GM03348 (cell line): ENCODE data around the gene MIA.
"Not testable (repeated sequence)": the region's sequence is repeated elsewhere in the genome, so short reads cannot be mapped to it uniquely, and the experiment has no call there.

Source experiments
- DNase-seq: peaks from one replicate; pipeline ENCODE4 v3.0.0; 2012; ENCODE audit warnings: low spot score

MIA gene

DNA sequence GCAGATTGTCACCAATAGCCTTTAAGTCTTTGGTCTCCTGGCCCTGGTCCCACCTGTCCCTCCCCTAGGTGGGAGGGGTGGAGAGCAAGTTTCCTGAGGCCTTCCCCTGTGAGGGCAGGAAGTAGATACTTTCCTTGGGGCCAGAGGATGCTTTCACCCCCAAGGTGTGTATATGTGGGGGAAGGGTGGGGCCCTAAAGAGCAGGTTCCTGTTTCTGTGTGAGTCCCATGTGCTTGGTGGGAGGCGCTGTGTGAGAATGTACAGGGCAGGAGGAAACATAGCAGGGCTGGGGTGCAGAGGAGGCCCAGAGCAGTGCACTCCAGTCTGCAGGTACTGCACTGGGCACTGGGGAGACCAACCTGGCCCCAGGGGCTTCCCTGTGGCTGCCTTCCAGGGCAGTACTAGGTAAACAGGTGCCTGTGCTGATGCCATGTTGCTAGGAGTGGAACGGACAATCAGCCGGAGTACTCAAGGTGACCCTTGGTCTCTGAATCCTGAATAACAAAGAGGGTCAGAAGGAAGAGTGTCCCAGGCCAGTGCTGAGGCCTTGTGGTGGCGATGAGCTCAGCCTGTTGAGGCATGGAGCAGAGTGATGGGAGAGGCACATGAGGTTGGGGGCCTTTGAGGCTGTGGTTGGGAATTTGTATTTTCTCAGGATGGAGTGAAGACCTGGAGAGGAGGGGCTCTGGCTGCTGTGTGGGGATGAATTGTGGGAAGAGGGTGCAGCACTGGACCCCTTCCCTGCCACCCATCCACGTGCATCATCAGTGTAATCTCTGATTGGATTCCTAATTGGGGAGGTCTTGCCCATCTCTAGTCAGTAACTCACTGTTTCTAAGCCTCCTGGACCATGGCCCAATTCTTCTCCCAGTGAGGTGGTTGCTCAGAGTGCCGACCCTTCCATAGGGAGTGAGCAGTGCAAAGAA is 28.8 kb downstream of the MIA start:
- no peak for DNase-seq

DNA sequence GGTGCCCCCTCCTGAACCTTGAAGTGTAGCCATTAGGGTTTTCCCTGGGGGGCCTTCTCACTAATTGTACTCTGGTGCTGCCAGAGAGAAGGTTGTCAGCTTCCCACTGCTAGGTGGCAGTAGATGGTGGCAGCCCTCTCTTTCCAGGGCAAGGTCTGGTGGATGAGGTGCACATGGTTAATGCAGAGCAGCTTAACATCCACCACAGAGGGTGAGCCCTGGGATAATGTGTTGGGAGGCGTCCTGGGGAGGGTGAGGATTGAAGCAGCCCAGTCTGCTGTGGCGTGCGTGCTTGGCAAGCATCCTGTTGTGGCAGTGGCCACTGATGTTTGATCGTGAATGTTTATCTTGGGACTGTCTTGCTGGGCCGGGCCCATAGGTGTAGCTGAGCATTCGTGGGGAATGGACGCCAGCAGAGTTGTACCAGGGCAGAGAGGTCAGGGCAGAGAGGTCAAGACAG is 29.5 kb downstream of the MIA start:
- DNase-seq, result no peak

DNA sequence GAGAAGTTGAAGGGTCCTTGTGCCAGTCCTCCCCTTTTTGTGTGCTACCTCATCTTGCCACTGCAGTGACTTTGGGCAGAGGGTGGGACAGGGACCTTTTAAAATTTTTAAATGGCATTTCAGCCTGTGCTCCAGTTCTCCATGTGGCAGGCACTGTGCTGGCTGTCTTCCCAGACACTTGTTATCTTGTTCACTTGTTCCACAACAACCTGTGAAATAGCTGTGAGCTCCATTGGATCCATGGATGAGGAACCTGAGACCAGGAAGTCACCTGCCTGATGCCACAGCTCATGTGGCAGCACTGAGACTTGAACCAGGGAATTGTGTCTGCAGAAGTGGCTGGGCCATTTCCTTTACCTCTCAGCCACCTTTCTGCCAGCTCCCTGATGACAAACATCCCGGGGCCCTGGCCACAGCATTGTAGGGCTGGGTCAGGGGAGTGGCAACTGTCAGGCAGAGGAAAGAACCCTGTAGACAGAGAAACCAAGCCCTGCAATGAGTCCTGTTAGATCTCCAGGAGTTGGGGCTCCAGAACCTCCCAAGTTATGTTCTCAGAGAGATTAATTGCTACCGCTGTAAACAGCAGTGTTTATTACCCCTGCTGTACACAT is 30.0 kb downstream of the MIA start:
- no peak for DNase-seq

DNA sequence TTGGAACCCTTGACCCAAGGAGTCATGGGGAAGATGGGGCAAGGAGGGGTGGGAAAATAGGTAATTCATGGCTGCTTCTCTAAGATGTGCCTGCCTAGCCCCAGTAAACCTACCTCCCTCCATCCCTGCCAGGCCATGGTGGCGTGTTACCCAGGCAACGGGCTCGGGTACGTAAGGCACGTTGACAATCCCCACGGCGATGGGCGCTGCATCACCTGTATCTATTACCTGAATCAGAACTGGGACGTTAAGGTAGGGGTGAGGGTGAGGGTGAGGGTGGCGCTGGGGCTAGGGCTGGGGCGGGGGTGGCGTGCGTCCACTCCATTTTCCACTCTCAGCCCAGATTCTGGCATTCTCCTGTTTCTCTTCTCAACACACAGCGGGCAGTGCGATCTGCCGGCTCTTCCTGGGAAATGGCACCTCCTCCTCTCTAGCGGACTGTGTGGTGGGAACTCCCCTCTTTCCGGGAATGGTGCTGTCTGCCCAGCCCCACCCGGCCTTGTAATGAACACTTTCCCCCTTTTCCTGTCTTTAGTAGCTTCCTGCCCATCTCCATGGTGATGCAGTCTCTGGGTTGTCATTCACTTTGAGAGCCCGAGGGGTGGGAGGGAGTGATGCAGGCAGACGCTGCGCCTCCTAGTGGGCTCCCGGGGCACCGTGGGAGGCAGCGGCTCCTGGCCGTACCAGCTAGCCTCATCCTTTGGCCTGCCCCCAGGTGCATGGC is 31.3 kb downstream of the MIA start:
- DNase-seq, result peak; percentile 93

DNA sequence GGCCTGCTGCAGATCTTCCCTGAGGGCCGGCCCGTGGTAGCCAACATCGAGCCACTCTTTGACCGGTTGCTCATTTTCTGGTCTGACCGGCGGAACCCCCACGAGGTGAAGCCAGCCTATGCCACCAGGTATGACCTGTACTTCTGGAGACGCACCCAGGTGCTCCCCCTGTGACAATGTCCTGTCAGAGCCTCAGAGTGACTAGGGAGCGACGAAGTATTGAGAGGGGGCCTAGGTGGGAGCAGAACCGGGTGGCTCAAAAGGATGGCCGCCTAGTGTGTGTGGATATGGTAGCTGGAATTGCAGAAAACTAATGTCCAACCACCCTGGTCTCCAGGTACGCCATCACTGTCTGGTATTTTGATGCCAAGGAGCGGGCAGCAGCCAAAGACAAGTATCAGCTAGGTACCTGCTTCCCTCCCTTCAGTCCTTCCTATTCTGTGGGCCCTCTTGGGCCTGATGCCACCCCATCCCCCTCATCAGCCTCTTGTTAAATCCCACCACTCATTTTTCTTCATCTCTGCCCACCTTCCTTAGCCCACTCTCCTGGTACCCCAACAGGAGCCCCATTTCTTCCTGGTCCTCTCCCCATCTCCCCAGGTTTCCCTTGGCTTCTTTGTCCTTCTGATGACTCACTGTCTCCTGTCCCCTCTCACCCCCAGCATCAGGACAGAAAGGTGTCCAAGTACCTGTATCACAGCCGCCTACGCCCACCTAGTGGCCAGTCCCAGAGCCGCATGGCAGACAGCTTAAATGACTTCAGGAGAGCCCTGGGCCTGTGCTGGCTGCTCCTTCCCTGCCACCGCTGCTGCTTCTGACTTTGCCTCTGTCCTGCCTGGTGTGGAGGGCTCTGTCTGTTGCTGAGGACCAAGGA is 32.1 kb downstream of the MIA start:
- no peak for DNase-seq

DNA sequence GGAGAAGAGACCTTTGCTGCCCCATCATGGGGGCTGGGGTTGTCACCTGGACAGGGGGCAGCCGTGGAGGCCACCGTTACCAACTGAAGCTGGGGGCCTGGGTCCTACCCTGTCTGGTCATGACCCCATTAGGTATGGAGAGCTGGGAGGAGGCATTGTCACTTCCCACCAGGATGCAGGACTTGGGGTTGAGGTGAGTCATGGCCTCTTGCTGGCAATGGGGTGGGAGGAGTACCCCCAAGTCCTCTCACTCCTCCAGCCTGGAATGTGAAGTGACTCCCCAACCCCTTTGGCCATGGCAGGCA is 32.7 kb downstream of the MIA start:
- DNase-seq, result no peak

DNA sequence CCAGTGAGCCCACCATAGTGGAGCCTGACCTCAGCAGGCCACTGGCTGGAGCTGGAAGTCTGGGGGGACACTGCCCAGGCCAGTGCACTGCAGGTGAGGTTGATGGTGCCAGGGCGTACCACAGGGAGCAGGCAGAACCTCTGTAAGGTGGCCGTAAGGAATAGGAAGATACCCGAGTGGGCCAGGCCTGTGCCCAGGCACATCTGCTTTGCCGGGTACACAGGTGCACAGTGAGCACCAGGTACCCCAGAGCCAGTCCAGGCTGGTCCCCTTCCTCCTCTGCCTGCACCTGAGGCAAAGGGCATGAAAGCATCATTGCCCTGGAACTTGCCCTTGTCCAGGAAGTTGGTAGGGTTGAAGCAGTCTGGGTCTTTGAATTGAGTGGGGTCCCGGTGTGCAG is 33.2 kb downstream of the MIA start:
- DNase-seq, result no peak

DNA sequence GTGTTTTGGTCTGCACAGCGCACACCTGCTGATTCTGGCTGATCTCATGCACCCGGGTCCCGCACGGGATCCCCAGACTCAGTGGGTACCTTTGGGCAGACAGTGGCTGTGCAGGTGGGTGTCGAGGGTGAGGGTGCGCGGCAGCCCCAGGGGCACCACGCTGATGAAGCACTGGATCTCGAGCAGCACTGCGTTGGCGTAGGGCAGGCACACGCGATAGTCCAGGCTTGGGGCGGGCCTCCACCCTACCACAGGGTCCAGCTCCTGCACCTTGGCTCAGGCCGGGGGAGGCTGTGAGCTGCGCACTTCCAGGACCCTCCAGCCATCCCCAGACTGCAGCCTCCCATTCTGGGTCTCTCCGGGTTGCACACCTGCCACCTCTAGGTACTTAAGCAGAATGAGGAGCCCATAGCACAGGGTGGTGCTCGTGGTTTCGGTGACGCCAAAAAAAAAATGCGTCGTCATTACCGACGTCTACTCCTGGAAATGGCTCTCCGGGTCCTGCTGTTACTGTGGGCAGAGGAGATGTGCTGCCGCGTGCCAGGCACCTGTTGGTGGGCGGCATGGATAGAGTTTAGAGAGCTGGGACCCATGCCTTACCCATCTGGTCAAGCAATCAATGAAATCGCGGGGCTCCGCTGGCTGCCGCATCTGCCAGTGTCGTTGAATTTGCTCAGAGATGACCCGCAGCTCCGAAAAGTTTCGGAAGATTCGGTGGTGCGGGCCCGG is 34.2 kb downstream of the MIA start:
- DNase-seq, result no peak

DNA sequence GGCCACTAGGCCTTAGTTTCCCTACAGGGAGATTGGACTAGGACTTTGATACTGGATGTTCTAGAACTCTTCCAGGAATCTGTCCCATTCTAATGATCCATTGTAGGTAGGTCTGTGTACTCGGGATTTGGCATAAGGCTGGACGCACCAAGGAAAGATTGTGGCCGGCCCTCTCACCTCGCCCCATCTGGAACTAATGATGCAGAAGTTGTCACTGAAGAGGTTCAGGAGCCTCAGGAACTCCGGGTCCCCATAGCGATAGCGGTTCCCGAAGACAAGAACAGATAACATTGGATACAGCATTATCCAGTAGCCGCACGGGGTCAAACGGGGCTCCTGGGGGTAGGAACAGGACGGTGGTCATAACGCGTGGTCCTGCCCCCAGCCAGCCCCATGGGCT is 34.8 kb downstream of the MIA start:
- no peak for DNase-seq

DNA sequence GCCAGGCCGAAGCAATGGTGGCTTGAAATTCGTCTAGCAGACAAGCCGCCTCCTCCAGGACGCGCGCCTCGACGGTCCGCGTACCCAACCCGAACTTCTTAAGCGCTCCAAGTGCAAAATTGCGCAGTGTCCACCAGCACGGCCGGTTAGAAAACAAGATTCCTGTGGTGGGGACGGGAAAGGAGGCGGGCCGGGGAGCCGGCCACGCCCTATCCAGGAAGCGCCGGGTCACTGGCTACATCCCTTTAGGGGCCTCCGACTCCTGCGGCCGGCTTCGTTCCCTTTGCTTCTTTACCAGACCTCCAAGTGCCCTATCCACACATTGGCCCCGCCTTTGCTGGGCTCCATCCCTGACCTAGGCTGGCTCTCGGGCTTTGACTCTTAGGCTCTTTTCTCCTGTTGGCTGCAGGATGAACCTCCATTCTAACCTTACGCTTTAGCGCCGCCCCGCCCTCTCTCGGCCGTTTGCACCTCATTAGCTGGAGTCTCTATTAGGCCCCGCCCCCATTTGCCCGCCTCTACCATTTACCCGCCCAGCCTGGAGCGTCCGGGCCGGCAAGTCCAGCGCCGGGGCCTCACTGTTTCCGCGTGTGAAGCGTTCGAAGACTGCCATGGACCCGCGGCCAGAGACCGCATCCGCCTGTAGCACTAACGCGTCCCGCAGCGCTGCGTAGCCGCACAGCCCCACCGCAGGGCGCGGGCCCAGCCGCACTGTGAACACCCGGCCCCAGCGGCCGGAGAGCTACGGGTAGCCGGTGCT is 35.5 kb downstream of the MIA start:
- DNase-seq, result peak; percentile 64

DNA sequence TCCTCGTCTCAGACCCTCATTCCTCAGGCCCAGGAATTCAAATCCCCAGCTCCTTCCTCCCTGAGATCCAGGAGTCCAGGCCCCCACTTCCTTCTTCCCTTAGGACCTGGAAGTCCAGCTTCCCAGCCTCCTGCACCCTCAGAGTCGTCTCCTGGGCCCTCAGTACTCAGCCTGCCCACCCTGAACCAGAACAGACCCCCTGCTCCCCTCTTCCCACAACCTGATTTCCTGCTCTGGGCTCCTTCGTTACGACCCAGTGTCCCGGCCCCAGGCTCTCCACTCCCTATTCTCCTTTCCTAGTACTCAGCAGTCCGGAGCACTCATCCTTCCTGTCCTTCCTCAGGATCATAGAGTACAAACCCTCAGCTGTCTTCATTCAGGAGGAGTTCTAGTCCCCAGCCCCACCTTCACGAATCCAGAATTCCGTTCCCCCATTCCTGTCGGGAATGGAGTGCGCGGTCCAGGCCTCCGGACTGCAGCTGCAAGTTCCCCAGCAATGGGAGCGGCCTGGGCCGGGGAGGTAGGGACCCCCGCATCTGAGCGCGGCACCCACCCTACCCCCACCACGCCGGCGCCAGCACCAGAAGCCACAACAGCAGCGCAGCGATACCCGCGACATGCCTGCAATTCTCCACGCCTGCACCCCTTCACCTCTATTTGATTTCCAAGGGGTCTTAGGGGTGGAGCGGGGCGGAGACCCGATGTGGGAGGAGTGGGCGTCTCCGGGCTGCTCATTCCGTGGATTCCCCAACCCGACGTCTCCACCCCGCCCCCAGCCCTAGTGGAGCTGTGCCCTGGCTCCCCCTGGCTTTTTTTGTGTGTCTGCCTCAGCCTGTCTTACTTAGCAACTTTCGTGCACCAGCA is 36.4 kb downstream of the MIA start:
- no peak for DNase-seq

DNA sequence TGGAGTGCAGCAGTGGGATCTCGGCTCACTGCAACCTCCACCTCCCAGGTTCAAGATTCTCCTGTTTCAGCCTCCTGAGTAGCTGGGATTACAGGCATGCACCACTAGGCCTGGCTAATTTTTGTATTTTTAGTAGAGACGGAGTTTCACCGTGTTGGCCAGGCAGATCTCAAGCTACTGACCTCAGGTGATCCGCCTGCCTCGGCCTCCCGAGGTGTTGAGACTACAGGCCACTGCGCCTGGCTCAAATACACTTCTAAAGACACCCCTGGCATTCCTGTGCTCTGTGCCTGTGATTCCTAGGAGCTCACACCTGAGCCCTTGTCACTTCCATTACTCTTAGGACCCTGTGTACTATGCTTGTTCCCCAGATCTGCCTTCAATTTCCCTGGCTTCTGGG is 37.2 kb downstream of the MIA start:
- DNase-seq, result not testable (repeated sequence)

DNA sequence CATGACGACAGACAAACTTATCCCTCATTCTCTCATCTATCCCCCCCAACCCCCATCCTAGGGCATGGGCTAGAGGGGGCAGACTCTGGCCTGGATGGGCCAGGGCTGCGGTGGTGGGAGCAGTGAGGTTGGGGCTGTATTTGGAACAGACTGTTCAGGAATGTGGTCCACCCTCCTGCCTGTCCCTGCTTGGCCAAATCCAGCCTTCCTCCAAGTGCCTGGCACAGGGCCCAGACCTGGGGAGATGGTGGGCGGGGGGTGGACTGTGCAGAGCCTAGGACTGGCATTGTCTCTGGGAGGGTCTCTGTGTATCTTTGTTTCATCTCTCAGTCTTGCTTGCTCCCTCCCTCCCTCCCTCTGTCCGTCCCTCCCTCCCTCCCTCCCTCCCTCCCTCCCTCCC is 37.9 kb downstream of the MIA start:
- no peak for DNase-seq

DNA sequence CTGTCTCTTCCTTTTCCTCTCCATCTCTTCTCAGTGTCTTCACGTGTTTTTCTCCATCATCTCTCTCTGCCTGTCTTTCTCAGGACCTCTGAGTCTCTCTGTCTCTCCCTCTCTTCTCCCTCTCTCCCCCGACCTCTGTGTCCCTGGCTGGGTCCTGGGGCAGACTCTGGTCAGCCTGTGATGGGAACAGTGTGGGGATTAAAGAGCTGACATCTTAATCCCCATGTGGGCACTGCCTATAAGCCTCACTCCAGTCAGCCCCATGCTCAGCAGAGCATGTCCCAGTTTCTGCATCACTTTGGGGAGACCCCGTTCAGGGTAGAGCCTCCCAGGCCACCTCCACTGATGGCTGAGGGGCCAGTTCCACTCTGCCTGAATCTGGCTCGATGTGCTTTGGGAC is 39.9 kb downstream of the MIA start:
- DNase-seq, result no peak

DNA sequence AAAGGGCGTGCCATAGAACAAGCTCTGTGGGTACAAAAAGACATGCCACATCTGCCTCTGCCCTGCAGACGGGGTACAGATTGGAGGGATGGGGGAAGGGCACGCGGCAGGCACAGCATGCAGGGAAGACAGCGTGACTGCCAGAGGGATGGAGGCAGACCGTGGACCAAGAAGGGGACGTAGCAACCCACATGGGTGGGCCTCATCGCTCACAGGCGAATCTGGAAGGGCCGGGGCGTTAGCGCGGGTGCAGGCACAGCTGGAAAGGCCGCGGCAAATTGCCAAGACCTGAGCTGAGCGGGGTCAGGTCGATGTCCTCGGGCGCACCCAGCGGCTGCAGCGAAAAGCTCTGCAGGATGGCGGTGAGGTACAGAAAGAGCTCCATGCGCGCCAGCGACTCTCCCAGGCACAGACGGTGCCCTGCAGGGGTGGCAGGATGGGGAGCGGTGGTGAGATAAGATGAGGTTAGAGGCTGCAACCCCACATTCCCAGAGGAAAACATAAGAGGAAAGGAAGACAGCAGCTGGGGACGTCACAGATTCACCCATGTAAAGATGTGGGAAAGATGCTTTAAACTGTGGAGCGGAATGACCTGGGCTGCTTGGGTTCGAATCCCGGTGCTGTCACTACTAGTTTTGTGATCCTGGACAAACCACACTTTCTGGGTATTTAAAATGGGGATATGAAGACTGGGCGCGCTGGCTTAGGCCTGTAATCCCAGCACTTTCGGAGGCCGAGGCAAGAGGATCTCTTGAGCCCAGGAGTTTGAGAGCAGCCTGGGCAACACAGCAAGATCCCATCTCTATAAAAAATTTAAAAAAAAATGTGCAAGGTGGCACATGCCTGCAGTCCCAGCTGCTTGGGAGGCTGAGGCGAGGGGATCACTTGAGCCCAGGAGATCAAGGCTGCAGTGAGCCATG is 43.4 kb downstream of the MIA start:
- DNase-seq, result not testable (repeated sequence)

DNA sequence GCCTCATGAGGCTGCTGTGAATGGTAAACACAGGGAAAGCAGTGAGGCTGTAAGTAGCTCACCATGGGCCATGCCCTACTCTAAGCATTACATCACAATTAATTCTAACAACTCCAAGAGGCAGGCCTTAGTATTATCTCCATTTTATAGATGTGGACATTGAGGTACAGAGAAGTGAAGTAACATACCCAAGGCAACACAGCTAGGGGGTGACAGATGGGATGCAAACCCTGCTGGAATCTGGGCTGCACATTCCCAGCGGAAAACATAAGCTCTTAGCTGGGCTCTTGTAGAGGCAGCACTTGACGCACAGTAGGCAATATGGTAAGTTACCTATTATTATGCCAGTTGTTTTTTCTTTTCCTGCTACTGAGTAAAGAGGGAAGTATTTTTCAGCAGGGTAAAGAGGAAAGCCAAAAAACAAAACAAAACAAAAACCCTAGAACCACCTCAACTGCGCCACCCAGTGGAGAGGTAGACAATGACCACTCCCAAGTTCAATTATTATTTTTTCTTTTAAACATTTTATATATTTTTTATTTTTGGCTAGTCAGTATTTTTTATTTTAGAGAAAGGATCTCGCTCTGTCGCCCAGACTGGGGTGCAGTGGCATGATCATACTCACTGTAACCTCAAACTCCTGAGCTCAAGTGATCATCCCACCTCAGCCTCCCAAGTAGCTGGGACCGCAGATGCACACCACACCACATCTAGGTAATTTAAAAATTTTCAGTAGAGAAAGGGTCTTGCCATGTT is 44.3 kb downstream of the MIA start:
- not testable (repeated sequence) for DNase-seq

DNA sequence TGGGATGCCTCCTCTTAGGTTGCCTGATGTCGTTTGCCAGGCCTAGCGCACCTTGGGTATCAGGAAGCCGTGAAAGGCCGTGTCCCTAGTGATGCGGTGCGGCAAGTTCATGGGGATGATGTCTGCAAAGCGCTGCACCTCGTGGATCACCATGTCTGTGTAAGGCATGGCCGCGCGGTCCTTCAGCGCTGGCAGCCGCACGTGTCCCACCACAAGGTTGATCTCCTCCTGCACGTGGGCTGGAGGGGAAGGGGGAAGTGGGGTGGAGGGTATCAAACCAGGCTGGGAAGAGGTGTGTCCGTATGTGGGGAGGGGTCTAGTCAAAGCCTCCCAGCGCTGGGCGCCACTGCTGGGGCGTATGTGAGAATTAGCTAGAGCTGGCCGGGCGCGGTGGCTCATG is 46.8 kb downstream of the MIA start:
- no peak for DNase-seq
